GM18519 (cell line): ENCODE results near the gene UBASH3B.

Experiments
- ATAC-seq: cut with Tn5 transposase; IDR thresholded peaks from one replicate; pipeline ENCODE4 v1.9.1; 2021; ENCODE audit warnings: mild to moderate bottlenecking, moderate library complexity; ENCODE audit not compliant: unreplicated experiment, low FRiP score

The UBASH3B gene

DNA sequence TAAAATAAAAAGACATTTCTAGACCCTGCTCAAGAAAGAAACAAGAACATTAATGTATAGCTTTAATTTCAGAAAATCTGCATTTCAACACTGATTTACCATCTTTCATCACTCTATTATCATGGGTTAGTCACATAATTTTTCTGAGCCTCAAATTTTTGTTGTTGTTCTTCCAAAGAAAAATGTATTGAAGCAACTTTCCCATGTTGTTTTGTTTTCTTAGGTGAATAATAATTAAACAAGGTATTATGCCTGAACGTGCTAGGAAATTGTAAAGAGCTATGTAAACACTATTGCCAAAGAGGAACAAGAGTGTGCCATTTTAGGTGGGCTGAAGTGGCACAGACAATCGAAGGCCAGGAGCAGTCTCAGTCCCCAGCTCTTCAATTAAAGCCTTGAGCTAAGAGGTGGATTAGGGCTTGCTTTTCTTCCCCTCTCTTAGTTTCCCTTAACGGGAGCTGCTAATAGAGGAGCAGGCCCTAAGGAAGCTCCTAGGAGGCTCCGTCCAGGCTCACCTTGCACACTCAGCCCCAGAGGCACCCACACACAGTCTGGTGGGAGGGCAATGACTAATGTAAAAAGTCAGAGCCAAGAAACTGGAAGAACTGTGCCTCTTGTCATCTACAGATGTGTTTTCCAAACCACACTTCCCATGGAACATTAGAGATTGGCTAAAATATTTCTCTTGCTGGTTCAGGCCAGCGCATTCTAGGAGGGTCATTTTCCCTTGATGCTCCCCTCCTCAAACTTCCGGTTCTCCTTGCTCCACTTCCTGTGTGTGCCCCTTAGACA, 8.8 kb upstream of the UBASH3B start:
- no peak for ATAC-seq

DNA sequence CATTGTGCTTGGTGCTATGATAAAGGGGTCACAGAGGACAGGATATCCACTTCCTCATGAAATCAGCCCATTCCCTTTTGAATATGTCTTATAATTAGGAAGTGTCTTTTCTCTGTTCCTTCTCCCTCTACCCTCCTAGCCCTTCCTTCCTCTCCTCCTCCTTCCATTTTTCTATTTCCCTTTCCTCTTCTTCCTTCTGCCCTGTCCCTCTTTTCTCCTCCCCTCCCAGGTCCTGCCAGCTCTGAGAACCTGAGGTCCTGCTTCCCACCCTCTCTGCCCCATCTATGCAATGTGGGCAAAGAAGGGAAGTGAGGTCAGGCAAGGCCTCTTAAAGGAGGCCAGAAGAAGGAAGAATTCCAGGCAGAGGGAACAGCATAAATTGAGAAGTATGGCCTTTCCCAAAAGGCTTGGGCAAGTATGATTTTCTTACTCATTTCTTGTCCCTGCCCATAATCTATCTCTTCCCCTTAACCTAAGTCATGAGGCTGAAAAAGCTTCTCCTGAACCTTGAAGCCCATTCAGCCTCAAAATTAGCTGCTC, 7.7 kb upstream of the UBASH3B start:
- ATAC-seq: no peak

DNA sequence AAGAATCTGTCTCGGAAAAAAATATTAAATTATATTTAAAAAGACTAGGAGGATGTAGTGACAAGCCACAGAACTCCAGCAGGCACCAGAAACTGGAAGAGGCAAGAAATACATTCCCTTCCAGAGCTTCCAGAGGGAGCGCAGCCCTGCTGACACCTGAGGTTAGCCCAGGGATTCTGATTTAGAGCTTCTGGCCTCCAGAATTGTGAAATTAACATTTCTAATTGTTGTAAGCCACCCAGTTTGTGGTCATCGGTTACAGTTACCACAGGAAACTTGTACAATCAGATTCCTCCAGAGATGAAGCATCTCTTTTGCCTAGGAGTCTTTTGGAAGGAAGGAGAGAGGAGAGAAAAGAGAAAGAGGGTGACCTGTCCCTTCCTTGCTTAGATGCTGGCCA, 6.4 kb upstream of the UBASH3B start:
- ATAC-seq: no peak

DNA sequence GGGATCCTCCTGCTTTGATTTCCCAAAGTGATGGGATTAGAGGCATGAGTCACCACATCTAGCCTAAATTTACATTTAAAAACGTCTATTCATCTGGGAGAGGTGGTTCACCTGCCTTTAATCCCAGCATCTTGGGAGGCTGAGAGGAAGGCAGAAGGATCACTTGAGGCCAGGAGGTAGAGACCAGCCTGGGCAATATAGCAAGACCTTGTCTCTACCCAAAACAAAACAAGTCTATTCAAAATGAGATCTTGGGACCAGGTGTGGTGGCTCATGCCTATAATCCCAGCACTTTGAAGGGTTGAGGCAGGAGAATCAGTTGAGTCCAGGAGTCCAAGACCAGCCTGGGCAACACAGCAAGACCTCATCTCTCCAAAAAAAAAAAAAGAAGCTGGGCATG, 4.9 kb upstream of the UBASH3B start:
- ATAC-seq: no peak

DNA sequence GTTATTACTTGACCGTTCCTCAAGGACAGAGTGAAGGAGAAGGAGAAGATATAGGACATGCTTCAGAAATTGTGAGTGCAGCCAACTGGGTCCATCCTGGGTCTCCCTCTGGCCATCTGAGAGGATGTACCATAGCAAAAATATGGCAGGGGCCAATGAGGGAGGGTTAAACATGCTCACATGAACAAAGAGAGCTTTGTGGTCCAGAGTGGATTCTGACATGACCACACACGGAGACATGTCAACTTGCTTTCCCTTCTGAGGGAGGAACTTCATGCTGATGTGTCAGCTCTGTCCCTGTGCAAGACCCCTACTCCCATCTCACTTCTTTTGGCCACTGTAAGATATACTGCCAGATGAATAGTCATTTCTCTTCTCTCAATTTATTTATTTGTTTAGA, 3.0 kb upstream of the UBASH3B start:
- no peak for ATAC-seq

DNA sequence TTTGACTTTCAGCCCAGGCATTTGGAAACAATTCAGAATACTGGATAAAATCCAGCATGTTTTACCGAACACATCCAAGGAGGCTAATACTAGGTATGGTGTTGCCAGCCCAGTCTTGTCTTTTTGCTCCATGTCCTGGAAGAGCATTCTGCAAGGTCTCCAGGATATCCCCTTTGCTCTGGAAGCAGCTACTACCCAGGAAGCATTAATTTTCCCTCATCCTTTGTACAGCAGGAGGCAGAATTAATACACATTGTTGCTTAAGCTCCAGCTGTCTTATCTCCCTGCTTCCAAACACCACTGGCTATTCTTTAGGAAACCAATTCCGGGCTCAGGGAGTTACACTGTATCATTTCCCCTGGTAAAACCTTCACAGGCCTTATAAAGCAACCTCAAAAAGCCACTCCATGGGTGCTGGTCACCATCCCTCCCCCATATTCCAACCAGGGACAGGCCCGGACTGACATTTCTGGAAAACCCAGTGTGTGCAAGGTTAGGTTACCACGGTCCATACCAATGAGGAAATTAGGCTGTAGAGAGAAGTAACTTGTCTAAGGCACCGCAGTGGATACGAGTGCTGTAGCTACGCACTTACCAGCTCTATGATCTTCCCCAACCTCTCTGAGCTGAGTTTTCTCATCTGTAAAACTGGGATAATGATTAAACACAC, 1.5 kb upstream of the UBASH3B start:
- no peak for ATAC-seq

DNA sequence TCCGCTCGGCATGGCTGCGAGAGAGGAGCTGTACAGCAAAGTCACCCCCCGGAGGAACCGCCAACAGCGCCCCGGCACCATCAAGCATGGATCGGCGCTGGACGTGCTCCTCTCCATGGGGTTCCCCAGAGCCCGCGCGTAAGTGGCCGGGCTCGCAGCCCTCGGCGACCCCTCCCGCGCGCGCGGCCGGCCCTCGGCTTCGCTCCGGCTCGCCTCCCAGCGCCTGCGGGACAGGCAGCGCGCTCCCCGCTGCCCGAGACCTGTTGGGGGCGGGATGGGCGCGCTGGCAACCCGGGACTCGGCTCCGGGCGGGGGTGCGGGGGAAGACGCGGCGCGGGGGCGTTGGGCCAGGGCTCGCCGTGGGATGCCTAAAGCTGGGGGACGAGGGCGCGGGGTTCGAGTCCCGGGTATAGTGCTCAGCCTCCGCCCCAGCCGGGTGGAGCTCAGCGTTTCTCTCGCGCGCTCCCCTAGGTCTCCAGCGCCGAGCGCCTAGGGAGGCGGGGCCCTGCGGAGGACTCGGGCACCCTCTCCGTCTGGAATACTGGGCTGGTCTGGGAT, 630 bp downstream of the UBASH3B start:
- peak; percentile 37 for ATAC-seq

DNA sequence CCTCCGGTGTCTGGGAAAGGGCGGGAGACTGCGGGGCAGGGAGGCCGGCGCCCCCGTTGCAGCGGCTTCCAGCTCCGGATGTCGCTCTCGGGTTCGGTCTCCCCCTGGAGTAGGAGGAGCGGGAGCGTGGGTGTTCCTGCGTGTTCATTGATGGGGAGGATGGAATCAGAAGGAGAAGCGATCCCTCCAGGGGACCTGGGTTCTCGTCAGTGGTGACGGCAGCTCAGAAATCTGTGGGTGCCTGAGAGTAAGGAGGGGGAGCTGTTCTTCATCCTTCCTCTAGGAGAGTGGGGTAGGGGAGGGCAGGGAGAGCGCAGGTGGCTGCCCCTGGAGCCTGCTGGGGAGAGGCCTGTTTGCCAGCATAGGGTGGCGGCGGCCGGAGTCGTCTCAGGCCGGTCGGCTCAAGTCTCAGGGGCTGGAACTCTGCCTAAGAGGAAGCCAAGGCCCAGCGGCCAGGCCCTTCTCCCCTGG, 1.1 kb downstream of the UBASH3B start:
- no peak for ATAC-seq

DNA sequence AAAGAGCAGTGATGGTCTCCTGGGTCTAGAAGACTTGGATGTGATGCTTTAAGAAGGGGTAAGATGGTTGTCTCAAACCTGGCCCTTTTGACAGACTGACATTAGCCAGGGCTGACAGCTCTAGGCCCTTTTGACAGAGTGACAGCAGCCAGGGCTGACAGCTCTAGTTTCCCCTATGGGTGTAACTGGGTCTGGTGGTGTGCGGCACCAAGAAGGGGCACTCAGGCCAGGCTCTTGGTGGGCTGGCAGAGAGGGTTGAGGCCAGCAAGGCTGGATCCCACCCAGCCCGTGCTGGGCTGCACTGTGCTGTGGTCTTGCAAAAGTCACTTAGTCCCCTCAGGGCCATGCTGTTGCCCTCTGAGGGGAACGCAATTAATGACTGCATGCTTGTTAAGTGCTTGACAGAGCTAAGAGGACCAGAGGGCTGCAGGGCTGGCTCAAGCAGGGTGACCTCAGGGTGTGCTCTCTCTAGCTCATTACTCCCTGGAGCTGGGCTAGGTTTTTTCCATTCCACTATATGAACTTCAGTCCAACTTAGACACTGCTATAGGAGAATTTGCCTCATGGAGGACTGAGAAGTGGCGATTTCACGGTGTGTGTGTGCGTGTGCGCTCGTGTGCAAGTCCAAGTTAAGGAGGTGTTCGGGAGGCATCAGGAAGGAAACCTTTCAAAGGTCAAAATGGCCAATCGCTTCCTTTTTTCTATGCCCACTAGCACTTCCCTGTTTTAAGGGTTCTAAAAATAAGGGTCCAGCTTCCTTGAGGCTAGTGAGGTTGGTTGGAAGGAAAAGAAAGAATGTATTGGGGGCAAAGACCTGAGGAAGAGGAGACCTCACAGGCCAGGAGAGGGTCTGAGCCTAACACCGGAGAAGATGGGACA, 4.4 kb downstream of the UBASH3B start:
- ATAC-seq: no peak

DNA sequence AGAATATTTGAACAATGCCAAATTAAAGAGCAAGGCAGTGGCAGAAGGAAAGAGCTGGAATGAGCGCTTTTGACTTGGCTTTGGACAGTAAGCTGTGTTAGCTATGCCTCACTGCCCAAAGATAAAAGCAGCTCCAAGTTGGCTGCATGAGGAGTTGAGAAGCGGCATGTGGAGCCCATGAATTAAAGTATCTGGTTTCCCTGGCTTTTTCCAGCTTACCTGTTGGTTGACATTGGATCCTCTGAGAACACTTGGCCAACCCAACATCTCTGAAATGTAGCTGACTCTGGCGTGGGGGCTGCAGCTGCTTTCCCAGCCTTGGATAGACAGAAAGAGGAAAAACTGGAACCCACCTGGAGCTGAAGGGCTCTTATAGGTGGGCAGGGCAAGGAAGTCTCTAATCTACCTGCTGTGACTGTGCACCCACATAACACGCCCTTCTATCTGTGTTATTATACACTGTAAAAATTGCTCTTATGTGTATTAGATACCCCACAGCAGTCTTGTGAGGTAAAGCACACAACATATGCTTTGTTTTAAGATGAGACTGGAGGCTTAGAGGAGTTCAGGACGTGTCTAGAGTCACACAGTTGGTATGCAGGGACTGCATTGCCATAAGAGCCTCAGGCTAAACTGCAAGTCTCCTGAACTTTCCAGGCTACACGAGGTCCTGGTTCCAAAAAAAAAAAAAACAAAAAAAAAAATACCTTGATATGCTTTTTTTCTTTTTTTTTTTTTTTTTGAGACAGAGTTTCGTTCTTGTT, 5.8 kb downstream of the UBASH3B start:
- no peak for ATAC-seq

DNA sequence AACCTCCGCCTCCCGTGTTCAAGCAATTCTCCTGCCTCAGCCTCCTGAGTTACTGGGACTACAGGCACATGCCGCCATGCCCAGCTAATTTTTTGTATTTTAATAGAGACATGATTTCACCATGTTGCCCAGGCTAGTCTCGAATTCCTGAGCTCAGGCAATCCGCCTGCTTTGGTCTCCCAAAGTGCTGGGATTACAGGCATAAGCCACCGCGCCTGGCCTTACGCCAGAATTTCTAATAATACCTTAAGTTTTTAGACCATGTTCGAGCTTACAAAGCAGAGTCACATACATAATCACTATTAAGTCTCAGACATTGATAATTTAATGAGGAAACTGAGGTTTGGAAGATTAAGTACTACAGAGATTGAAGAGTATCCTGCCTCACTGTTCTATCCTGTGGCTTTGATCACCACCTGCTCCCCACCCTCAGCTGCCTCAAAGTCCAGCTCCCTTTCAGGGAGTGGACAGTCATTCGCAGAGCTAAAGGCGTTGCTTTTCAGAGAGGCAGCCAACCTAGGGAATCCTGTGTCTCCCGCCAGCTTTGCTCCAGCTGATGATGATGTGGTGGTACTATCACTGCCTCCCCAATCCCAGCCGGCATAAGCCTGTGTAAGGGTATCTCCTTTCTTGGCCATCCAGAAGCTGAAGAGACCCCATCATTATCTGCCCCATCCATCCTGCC, 7.7 kb downstream of the UBASH3B start:
- ATAC-seq: no peak

DNA sequence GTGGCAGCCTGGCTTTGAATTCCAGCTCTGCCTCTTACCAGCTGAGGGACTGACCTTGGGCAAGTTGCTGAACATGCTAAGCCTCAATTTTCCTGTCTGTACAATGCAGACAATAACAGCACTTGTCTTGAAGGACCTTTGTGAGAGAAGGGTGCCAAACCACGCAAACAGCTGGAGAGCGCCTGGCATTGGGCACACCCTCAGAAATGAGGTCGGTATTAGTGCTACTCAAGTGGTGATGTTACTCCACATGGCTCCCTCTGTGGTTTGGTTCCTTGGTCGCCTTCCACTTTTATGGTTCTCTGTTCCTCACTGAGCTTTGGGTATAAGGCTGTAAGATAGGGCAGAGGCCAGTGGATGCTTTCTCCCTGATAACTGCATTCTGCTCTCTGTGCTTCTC, 8.2 kb downstream of the UBASH3B start:
- no peak for ATAC-seq

DNA sequence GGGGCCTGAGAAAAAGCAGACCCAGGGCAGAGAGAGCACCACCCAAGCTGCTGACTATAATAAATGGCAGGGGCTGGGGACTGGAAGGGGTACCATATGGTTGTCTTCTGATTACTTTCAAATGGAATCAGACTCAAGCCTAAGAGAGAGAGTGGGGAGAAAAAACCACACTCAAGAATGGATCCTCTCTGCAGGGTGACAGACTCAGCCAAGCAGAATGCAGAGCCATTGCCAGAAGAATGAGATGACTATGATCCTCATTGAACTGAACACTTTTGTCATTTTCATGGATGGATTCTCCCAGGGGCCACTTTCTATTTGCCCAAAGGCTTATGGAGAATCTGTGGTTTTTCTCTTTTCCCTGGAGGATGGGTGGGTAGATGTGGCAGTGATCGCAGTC, 8.7 kb downstream of the UBASH3B start:
- no peak for ATAC-seq

DNA sequence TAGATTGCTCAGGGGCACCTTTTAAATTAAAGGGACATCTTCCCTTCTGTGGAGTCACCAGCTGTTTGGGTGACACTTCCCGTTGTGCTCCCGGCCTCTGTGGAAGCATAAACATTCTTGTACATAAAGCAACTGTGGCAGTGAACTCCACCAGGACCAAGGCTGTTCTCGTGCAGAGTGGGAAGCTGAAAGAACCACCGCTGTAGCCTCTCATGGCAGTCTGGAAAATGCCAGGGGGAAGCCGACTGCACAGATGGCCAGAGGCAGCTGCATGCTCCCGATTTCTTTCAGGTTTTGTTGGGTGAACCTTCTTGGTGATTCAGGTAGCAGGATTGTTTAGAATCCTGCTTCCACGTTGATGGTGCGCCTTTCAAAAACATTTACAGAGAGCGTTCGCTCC, 10.3 kb downstream of the UBASH3B start:
- no peak for ATAC-seq

DNA sequence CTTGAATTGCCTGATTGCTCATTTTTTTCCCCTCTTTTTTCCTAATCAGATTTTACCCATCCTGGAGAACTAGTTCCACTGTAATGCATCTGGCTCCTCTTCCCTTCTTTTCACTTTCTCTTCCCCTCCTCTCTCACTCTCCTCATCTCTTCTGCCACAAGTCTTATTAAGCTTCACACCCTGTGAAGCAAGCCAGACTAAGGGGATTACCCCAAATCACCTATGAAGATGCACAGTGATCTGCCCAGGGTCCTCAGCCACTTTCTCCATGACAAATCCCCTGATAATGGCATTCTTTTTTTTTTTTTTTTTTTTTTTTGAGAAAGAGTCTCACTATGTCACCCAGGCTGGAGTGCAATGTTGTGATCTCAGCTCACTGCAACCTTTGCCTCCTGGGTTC, 11.2 kb downstream of the UBASH3B start:
- ATAC-seq: no peak

DNA sequence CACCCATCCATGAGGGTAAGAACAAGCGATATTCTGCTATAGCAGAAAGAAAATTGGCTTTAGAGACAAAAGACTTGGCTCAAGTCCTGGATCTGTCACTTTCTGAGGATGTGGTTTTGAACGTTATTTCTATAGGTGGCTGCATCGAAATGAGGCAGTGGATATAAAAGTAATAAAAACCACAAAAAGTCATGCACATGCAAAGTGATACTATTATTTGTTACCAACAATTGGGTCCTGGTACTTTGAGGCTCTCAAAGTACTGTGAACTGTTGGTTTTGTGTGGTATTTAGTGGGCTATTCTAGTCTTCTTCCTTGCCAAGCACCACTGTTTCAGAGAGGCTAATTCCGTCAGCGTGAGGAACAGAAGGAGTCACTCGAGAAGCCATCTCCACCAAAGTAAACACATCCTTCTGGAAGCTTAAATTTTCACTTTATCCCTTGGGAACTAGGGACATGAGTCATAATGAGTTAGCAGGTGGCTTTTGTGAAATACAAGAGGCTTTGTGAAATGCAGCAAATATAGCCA, 13.1 kb downstream of the UBASH3B start:
- ATAC-seq: no peak

DNA sequence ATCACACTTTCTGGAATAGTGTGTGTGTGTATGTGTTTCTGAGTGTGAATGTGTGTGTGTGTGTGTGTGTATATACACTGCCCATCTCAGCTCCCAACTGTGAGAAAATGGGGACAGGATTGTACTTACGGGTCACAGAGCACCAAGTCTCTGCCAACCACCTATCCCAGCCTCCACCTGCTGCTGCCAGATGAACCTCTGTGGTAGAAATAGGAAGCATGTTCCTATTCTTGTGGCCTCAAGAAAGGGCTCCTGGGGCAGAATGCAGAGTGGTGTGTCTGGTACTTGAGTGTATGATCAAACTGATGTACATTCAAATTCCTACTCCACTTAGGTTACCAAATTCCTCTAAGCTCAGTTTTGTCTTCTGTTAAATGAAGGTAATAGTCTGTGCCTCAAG, 14.6 kb downstream of the UBASH3B start:
- ATAC-seq: no peak

DNA sequence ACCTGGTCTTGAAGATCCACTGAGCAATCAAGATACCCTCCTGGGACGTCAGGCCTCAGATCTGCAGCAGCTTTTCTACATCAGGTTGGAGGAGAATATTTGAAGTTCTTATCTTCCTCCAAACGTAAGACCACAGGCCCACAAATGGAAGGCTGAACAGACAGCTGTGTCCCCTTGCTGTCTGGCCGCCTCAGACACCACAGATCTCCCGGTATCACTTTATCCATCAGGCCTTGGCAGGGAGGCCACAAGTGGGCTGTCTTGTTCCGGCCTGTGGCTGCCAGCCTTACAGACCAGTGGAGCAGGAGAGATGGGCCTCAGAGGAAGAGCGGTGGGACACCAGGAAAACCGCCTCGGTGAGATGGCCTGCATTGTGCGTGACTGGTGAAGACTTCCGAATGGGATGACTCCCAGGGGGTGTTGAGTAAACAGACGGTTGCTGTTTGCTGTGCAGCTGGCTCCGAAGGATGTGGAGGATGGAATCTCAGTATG, 15.9 kb downstream of the UBASH3B start:
- ATAC-seq: no peak

DNA sequence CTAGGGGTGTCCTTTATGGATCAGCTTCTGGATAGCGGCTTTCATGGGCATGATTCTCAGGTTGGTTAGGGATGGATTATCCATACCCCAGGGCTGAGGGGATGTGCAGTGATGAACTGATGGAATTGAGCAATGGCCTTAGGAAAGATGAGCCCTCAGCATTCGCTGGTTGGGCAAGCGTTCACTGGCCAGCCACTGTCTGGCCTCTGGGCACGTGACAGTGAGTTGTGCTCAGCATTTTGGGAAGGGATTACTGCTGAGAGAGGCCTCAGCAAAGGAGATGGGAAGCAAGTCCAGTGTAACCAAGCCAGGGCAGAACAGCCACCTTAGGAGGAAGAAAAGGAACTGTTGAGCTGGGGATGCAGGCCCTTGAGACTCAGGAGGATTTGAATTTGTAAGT, 17.4 kb downstream of the UBASH3B start:
- no peak for ATAC-seq
